SK-N-MC (cell line): ENCODE data around the gene ATXN1L.

Source experiments
- DNase-seq: peaks from one replicate; pipeline ENCODE4 v3.0.0-alpha.2; 2011; ENCODE audit warnings: low read depth, low spot score
- H3K27ac ChIP-seq: fragments of 200-600 bp; sonication (generic); 2 replicates; pipeline ENCODE4 v1.5.1; 2016; ENCODE audit warnings: mixed run types
- H3K36me3 ChIP-seq: fragments of 200-600 bp; sonication (generic); 2 replicates; pipeline ENCODE4 v1.6.1; 2017; ENCODE audit warnings: antibody characterized with exemption, low read length, mixed read lengths; ENCODE audit not compliant: insufficient read depth
- H3K4me3 ChIP-seq: fragments of 200-600 bp; sonication (generic); 2 replicates; pipeline ENCODE4 v1.5.1; 2016
- H3K9ac ChIP-seq: fragments of 200-600 bp; sonication (generic); 2 replicates; pipeline ENCODE4 v1.8.0; 2017; ENCODE audit warnings: mixed run types, mixed read lengths; ENCODE audit not compliant: insufficient read length
- H3K9me3 ChIP-seq: fragments of 200-600 bp; sonication (generic); 2 replicates; pipeline ENCODE4 v1.6.1; 2017; ENCODE audit warnings: low read depth, mild to moderate bottlenecking, antibody characterized with exemption, low read length, moderate library complexity, mixed read lengths
- EZH2 ChIP-seq: fragments of 200-600 bp; sonication (generic); IDR thresholded peaks from one replicate; pipeline ENCODE4 v1.6.1; 2017; ENCODE audit warnings: antibody characterized with exemption
- FOXP2 ChIP-seq: optimal IDR thresholded peaks from 2 replicates; pipeline ENCODE3; 2011; ENCODE audit warnings: mild to moderate bottlenecking, moderate library complexity; ENCODE audit not compliant: insufficient read depth; ENCODE audit errors: extremely low read length, control extremely low read depth
- POLR2AphosphoS5 ChIP-seq: IDR thresholded peaks from 2 replicates; pipeline ENCODE4 v1.6.1; 2012; ENCODE audit warnings: mild to moderate bottlenecking, low read depth, low read length, borderline replicate concordance

The ATXN1L gene

DNA sequence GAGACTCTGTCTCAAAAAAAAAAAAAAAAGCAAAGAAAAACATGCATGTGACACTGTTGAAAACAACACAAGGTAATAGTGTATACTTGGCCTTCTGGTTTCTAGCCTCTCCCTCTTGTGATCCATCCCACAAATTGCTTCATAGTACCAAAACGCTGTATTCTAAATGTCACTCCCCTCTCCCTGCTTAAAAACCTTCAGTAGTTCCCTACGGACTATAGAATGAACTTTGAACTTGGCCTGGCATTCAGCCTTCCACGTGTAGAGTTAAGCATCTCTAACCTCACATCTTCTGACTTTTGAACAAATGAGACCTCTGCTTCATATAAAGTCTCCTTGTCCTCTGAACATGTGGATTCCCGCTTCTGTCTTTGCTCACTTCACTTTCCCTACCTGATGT lies 33.1 kb downstream of the ATXN1L start:
- no peak overlapping the region for H3K9ac ChIP-seq
- no peaks in the 10 kb centered on the region for H3K9me3 ChIP-seq
- no peak overlapping the region for H3K4me3 ChIP-seq
- no peak overlapping the region for H3K27ac ChIP-seq
- peaks cover 25% of the 10 kb centered on the region; the same call in 1 of the 2 replicates for H3K36me3 ChIP-seq
- no peak for TF ChIP-seq EZH2
- no peak for TF ChIP-seq POLR2AphosphoS5
- TF ChIP-seq FOXP2 = no peak
- no peak for DNase-seq

GRCh38 chr16:71880176-71880575 lies 34.4 kb downstream of the ATXN1L start:
- no peaks in the 10 kb centered on the region for H3K9me3 ChIP-seq
- DNase-seq = no peak
- H3K4me3 ChIP-seq = no peak overlapping the region

GRCh38 chr16:71882505-71883167 lies 36.9 kb downstream of the ATXN1L start:
- Histone ChIP-seq H3K9ac (peak overlapping the region; percentile 79), H3K4me3 (peak overlapping the region; percentile 80)

More at GRCh38 chr16:71880176-71880575, 34.4 kb downstream of the ATXN1L start:
- TF ChIP-seq FOXP2 = no peak
- TF ChIP-seq POLR2AphosphoS5 = no peak
- TF ChIP-seq EZH2 = no peak
- peaks cover 25% of the 10 kb centered on the region; the same call in 1 of the 2 replicates for H3K36me3 ChIP-seq
- H3K27ac ChIP-seq = no peak overlapping the region
- H3K9ac ChIP-seq = no peak overlapping the region

DNA sequence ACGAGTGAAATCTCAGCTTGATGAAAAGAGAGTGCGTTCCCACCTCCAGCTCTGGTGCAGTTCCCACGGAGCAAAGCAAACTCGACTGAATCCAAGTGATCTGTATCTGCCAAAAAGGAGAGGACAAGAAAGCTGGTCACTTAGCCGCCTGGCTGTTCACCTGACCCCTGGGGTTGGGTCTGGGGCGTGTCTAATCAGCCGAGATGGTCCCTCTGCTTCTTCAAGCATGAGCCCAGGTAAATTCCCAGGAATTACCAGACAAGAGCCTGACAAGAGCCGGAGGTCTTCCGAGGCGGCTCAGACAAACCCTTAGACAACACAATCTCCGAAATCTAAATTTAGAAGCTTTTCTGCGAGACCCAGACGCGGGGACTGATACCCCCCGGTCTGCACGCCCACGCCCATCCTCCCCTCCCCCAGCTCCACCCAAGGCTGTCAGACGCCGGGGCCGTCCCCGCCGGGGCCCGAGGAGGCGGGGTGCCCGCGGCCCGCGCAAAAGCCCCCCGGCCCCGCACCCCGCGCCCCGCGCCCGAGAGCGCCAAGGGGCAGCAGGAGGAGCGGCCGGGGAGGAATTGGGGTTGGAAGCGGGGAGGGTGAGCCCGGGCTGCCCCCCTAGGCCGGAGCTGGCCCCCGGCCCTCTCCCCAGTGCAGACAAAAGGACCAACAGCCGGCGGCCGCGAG lies 37.5 kb downstream of the ATXN1L start:
- H3K36me3 ChIP-seq = peaks cover 22% of the 10 kb centered on the region; the same call in 1 of the 2 replicates
- peak overlapping the region; percentile 79 for H3K9ac ChIP-seq
- DNase-seq = no peak
- peak overlapping the region; percentile 80 for H3K4me3 ChIP-seq
- TF ChIP-seq POLR2AphosphoS5 (no peak), EZH2 (no peak), FOXP2 (no peak)
- no peaks in the 10 kb centered on the region for H3K9me3 ChIP-seq
- no peak overlapping the region for H3K27ac ChIP-seq

More at GRCh38 chr16:71882505-71883167, 36.9 kb downstream of the ATXN1L start:
- DNase-seq = no peak
- TF ChIP-seq FOXP2 = no peak
- TF ChIP-seq POLR2AphosphoS5 = no peak
- no peak for TF ChIP-seq EZH2
- H3K9me3 ChIP-seq = no peaks in the 10 kb centered on the region
- peaks cover 22% of the 10 kb centered on the region; the same call in 1 of the 2 replicates for H3K36me3 ChIP-seq
- H3K27ac ChIP-seq = no peak overlapping the region

DNA sequence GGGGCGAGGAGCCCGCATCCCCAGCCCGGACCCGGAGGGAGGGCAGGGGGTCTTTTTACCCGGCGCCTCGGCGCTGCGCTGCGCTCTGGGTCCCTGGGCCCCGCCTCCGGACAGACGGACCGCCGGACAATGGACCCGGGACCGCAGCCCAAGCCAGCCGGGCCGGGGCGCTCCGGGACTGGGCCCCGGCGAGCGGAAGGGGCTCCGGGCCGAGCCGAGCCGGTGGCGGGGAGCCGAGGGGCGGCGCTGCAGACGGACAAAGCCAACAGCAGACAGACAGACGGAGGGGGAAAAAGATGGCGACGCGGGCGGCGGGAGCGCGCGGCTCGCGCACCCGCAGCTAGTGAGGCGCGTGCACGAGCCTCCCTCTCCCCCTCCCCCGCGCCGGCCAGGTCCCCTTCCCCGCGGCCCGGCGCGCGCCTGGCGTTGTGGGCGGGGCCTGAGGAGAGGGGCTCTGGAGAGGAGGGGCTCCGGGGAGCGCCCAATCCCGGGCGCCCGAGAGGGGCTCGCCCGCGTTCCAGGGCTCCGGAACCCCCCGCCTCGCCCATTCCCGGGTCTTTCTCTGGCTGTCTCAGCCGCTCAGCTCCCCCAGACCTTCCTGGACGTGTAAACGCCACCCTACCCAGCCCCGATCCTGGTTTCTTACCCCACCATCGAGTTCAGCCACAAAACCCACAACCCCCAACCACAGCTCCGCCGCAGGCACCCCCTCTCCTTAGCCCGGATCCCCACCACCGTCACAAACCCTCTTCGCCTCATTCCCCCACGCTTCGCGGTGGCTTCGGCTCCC lies 38.3 kb downstream of the ATXN1L start, which contains the start of gene ZNF821:
ZNF821 (minus strand) TSS at position 334 of the 790 bp plus-strand sequence. CDS start 4,236 bp downstream, outside the sequence.
- no peak for DNase-seq
- peak within 1 kb of the TSS; percentile 79 for H3K9ac ChIP-seq
- H3K9me3 ChIP-seq = no peaks in the 10 kb centered on the region
- peak within 1 kb of the TSS; percentile 46; the same call in 1 of the 2 replicates for H3K27ac ChIP-seq
- H3K4me3 ChIP-seq = peak within 1 kb of the TSS; percentile 80
- TF ChIP-seq EZH2 (no peak), FOXP2 (no peak), POLR2AphosphoS5 (peak; percentile 37; the same call in 1 of the 2 replicates)
- H3K36me3 ChIP-seq = peaks cover 18% of the 10 kb centered on the region; the same call in 1 of the 2 replicates

DNA sequence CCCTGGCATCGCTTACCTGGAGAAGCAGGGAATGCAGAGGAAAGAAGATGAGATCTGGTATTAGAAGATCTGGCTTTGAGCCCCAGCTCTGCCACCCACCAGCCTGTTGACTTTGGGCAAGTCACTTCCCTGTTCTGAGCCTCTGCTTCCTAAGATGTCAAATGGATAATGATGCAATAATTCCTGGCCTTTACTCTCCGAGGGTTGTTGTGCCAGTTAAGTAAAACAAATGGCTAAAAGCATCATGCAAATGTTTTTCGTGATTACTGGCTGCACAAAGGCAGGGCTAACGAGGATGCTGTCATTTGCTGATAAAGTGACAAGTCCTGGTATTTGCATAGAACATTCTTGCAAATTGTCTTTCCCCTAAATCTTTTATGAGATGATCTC lies 39.5 kb downstream of the ATXN1L start:
- no peak for TF ChIP-seq POLR2AphosphoS5
- no peak for TF ChIP-seq EZH2
- TF ChIP-seq FOXP2 = no peak
- H3K9ac ChIP-seq = no peak overlapping the region
- H3K4me3 ChIP-seq = no peak overlapping the region
- DNase-seq = no peak
- H3K27ac ChIP-seq = no peak overlapping the region
- H3K9me3 ChIP-seq = no peaks in the 10 kb centered on the region
- peaks cover 6% of the 10 kb centered on the region; the same call in 1 of the 2 replicates for H3K36me3 ChIP-seq

- Histone ChIP-seq H3K27ac (no peak overlapping the region), H3K4me3 (no peak overlapping the region), H3K9ac (no peak overlapping the region), H3K36me3 (no peaks in the 10 kb centered on the region), H3K9me3 (no peaks in the 10 kb centered on the region)
- no peak for DNase-seq
- no peak for TF ChIP-seq FOXP2
- no peak for TF ChIP-seq EZH2
- TF ChIP-seq POLR2AphosphoS5 = no peak
Measured at GRCh38 chr16:71889147-71889546, 43.4 kb downstream of the ATXN1L start.

- Histone ChIP-seq H3K27ac (no peak overlapping the region), H3K36me3 (peaks cover 8% of the 10 kb centered on the region), H3K9me3 (no peaks in the 10 kb centered on the region), H3K9ac (no peak overlapping the region), H3K4me3 (peak overlapping the region; percentile 81)
- no peak for TF ChIP-seq POLR2AphosphoS5
- no peak for DNase-seq
Measured at GRCh38 chr16:71893888-71894228, 48.1 kb downstream of the ATXN1L start.
